Measurements from ENCODE around the gene EVX2. TPM values are rescaled to one million over a fixed set of nuclear protein-coding genes. Genes with fewer than 3 reads are reported as not detected.

The EVX2 gene
- total RNA-seq, 4 donors from 2014 or later = not detected

DNA sequence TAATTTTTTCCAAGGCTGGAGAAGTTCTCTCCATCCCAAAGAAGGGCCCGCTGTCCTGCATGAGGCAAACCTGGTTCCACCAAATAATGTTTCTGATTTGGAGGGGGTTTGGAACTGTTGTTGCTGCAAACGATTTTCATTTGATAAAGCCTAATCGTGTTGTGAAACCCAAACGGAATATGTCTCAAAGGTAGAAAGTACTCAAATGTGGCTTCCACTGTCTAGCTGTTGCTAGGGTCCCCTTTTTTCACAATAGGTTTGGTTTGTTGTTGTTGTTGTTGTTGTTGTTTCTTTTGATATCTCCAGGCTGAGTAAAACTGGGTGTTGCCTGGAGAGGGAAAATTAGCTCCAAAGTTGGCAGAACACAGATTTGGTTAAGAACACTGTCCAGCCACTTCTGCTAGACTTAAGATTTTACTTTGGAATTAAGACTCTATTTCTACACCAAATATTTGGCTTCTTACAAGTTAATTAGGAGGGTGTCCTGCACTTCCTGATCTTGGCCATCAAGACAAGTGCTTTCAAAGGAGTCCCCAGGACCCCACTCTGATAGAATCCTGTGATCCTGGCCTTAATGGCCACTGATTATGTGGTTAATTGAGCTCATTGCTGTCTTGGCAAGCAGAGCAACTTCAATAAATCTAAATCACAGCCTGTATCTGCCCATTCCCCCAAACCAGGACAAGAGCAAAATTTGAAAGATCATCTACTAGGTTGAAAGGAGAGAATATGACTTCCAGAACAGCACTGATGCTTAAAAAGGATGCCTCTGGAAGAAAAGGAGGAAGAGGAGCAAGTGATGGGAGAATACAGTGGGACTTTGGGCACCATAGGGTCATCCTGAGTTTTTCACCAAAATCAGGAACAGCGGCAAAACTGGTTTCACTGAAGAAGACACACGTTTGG is 5.4 kb upstream of the EVX2 start:
- Histone ChIP-seq H3K36me3 (no peaks in the 10 kb centered on the region), H3K9me3 (no peaks in the 10 kb centered on the region), H3K27ac (no peak overlapping the region), H3K4me1 (peaks cover 0 to 22% (median 6%) of the 10 kb centered on the region in 4 donors), H3K4me3 (no peak overlapping the region), H3K27me3 (peaks cover 0 to 81% of the 10 kb centered on the region in 2 donors)
- TF ChIP-seq, protein P1, sequence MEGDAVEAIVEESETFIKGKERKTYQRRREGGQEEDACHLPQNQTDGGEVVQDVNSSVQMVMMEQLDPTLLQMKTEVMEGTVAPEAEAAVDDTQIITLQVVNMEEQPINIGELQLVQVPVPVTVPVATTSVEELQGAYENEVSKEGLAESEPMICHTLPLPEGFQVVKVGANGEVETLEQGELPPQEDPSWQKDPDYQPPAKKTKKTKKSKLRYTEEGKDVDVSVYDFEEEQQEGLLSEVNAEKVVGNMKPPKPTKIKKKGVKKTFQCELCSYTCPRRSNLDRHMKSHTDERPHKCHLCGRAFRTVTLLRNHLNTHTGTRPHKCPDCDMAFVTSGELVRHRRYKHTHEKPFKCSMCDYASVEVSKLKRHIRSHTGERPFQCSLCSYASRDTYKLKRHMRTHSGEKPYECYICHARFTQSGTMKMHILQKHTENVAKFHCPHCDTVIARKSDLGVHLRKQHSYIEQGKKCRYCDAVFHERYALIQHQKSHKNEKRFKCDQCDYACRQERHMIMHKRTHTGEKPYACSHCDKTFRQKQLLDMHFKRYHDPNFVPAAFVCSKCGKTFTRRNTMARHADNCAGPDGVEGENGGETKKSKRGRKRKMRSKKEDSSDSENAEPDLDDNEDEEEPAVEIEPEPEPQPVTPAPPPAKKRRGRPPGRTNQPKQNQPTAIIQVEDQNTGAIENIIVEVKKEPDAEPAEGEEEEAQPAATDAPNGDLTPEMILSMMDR (IDR thresholded peaks at IDR 0.05) = no peak
- DNase-seq = no peak

DNA sequence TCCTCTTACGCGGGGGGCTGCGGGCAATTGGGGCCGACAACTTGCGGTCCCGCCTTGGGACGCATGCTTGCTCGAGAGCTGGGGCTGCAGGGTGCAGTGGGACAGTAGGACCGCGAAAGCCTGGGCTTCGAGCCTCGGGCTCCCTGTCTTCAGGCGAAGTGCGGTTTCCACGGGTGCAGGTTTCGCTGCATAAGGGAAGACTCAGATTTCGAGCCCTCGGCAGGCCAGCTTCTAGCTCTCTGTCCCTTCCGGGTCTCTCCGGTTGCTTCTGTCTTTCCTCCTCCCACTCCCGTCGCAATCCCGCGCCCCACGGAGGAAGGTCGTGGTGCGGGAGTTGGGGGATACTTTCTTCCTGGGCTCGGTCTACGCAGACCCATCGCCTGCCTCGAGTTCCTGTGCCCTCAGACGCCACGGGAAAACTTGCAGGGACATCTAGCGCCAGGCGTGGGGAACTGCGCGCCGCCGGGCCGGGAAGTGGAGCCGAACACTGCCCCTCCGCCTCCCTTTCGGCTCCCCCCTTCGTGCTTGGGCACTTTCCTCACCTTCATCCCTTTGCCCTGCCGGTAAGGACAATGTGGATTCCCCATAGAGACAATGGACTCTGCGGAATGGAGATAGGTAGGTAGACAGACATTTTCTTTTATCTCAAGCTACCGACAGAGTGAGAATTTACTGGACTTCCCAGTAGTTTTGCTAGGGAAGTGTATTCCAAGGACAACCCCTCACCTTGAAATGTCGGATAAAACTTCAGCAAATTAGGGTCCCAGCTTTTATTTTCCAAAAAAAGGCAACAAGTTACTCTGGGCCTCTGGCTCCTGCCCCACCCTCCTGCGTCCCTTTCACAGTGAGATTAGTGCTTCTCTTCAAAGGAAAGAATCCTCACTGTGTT is 4.5 kb upstream of the EVX2 start:
- TF ChIP-seq, protein P1 (IDR thresholded peaks at IDR 0.05) = peak in 4 of 6 experiments; percentile 51 to 64 (median 64)
- no peak for TF ChIP-seq POLR2A (IDR thresholded peaks at IDR 0.05)
- Histone ChIP-seq H3K4me3 (peak overlapping the region in 3 of 4 donors; percentile 12 to 44 (median 38)), H3K36me3 (no peaks in the 10 kb centered on the region), H3K4me1 (peaks cover 0 to 19% (median 6%) of the 10 kb centered on the region in 4 donors), H3K27ac (no peak overlapping the region), H3K9me3 (peaks cover 0 to 2% (median 0%) of the 10 kb centered on the region in 4 donors), H3K27me3 (peaks cover 0 to 81% of the 10 kb centered on the region in 2 donors)
- DNase-seq = peak in 2 of 3 donors; percentile 68 to 77

DNA sequence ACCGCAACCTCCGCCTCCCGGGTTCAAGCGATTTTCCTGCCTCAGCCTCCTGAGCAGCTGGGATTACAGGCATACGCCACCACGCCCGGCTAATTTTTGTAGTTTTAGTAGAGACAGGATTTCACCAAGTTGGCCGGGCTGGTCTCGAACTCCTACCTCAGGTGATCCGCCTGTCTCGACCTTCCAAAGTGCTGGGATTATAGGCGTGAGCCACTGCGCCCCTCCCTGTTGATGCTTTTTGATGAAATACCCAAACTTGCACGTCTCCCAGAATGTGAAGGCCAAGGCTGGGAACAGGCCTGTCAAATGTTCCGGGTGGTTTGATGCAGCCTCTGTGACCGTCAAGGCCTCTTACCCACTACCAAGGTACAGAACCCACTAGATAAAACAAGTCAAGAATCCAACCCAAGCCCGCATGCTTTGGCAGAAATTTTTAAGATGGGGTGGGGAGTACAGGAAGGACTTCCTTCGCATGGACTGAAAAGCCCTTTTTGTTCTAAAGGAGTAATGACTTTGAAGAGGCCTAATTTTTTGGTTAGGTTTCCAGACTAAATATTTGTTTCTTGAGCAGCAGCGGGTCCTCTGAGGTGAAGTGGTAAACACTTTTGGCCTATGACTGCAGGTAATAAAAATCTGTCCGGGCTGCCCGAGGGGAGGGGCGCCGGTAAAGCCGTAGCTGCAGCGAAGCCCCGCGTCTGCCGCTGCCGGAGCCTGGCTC is 3.7 kb upstream of the EVX2 start:
- H3K4me3 ChIP-seq = peak overlapping the region in 2 of 4 donors; percentile 38 to 44
- peaks cover 0 to 81% of the 10 kb centered on the region in 2 donors for H3K27me3 ChIP-seq
- DNase-seq = no peak
- TF ChIP-seq POLR2A (IDR thresholded peaks at IDR 0.05) = no peak
- TF ChIP-seq, protein P1 (IDR thresholded peaks at IDR 0.05) = no peak
- no peaks in the 10 kb centered on the region for H3K36me3 ChIP-seq
- H3K9me3 ChIP-seq = peaks cover 0 to 10% (median 0%) of the 10 kb centered on the region in 4 donors
- peaks cover 0 to 11% (median 5%) of the 10 kb centered on the region in 4 donors for H3K4me1 ChIP-seq
- H3K27ac ChIP-seq = no peak overlapping the region

DNA sequence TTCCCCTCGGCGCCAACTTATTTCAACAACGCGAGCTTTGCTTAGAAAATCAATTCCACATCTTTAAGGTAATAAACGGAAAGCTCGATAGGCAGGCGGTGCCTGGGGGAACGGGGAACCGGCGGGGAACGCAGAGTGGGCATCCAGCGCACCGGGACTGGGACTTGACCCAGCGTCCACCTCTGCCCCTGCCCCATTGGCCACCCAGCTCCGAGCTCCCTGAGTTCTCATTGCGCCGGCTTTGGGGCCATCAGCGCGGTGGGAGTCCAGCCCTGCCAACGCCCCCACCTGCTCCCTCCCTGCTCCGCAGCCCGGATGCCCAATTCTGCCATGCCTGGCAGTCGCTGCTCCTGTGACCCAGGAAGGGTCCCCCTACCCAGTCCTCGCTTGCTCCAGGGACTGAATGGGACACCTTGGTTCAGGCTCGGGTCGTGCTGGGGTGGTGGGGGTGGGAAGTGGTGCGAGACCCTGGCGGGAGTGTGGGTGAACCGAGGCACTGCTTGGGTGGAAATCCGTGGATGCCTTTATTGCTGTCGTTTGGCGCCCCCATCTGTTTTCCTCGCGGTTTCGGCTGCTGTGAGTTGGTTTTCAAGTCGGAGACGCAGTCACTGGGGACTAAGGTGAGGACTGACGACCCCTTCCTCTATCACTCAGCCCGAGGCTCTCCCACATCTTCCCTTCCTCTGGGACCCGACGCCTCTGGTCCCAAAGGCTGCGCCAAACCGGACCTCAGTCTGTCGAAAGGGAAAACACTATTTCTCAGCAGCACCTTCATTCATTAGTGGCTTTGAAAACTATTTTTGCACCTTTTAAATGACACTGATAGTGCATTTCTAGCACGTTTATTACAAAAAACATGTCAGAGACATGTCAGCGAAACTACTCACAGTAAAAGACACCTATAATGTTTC is 2.4 kb upstream of the EVX2 start:
- Histone ChIP-seq H3K4me3 (no peak overlapping the region), H3K27ac (no peak overlapping the region), H3K36me3 (no peaks in the 10 kb centered on the region), H3K27me3 (peaks cover 0 to 81% of the 10 kb centered on the region in 2 donors), H3K9me3 (peaks cover 0 to 23% (median 0%) of the 10 kb centered on the region in 4 donors), H3K4me1 (peaks cover 0 to 8% (median 3%) of the 10 kb centered on the region in 4 donors)
- peak in 2 of 3 donors; percentile 61 to 62 for DNase-seq
- TF ChIP-seq POLR2A (IDR thresholded peaks at IDR 0.05) = no peak
- TF ChIP-seq, protein P1 (IDR thresholded peaks at IDR 0.05) = peak in 2 of 6 experiments; percentile 15 to 37

Measured in Peyer's patch (tissue), 4 donors.